ENCODE results near the gene NSUN3.

GRCh38 chr3:94171954-94172353 lies 109.1 kb downstream of the NSUN3 start:
- no peak for TF ChIP-seq SUZ12 (IDR thresholded peaks at IDR 0.05)
- TF ChIP-seq ELF4 (IDR thresholded peaks at IDR 0.05), result no peak
- no peak for TF ChIP-seq BHLHE40 (IDR thresholded peaks at IDR 0.05; ENCODE audit: borderline replicate concordance)
- no peak for TF ChIP-seq TARDBP (IDR thresholded peaks at IDR 0.05)
- TF ChIP-seq SP1 (IDR thresholded peaks at IDR 0.05), result no peak
- no peak for TF ChIP-seq NFRKB (IDR thresholded peaks at IDR 0.05)
- no peak for TF ChIP-seq HDGF (IDR thresholded peaks at IDR 0.05; ENCODE audit: borderline replicate concordance)
- no peak for TF ChIP-seq L3MBTL2 (conservative IDR thresholded peaks at IDR 0.05)
- no peak for TF ChIP-seq FOXA1 (IDR thresholded peaks at IDR 0.05)
- TF ChIP-seq ARNT (IDR thresholded peaks at IDR 0.05), result no peak
- TF ChIP-seq PKNOX1 (IDR thresholded peaks at IDR 0.05), result no peak

All from HEK293T (cell line).